NCI-H1105 treated with DMSO at 0.1 percent for 48 hours (cell line): ENCODE results near the gene IGHMBP2.

Source experiments
- DNase-seq: peaks from one replicate; lab custom pipeline; 2025; lab: John Stamatoyannopoulos, UW

IGHMBP2 gene

DNA sequence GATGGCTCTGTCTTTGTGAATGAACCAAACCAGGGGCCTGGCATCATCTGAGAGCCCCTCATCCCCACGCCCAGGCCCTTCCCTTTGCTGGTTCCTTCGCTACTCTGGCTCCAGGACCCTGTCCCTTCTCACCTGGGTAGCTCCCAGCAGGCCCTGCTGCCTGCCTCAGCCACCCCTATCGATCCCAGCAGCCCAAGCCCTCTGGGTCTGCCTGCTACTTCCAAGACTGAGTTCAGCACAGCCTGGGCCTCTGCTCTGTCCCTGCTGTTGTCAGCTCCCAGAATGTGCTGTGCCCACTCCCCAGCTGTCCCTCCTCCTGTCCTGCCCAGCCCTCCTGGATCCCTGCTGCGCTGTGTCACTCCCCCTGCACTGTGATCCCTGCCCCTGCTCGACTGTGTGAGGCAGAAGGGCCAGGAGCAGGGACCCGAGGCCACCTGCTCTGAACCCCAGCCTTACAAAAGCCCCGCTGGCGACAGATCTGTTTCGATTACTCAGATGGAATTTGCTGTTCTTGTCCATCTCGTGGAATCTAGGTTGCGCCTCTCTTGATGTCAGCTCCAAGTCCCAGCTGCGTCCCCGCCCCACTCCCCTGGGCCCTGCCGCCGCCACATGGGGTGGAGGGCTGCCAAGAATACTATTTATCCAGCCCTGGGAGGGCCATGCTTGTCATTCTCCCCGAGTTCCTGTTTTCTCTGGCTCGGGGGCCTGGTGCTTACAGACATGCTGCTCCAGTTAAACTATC is 13.0 kb upstream of the IGHMBP2 start:
- DNase-seq: no peak

DNA sequence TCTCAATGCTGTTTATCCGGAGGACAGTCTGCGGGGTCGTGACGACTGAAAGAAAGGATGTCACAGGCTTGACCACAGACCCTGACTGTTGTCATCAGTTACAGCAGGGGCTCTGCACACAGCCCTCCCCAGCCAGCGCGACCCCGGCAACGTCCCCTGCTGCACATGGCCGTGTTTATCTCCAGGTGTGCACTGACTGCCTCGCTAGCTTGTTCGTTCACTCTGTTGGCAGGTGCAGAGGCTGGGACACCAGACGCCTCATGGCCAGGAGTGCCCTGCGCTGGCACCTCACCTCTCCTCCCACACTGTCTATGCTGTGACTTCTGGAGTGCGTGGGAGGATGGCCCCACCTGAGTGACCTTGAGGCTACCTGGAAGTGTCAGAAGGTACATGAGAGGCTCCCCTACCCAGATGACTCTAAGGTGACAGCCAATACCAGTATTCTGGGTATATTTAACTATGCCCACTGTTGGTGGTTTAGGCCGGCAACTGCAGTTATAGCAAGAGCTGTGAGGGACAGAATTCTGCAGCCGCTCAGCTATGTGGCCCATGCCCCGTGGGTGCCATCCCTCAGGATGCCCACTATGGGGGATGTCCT is 12.2 kb upstream of the IGHMBP2 start:
- DNase-seq: no peak

DNA sequence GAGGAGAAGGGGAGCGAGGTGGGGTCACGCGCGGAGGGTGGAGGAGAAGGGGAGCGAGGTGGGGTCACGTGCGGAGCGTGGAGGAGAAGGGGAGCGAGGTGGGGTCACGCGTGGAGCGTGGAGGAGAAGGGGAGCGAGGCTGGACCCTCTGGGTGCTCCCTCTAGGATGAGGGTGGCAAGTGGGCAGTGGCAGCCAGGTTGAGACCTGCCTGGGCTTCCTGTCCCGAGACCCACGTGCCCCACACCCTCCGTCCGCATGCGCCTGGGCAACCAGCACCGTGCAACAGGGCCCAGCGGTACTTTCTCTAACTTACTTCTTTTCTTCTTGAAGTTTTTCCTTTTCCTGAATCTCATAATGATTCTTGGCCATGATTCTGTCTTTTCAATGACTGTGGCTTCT is 11.1 kb upstream of the IGHMBP2 start:
- no peak for DNase-seq

DNA sequence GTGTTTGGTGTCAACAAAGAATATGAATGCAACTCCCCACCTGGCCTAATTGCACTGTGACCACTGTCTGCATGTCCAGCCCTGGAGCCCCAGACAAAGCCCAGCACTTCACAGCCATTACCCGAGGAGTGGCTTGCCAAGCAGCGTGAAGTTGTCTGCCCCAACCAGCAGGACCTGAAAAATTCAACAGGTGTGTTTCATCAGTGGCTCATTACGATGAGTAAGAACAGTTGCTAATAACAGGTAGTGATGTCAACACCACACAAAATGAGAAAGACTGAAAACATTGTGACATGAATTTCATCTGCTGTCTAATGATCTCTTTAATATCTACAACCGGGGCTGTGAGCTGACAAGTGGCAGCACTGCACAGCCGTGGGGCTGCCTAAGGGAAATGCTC is 10.4 kb upstream of the IGHMBP2 start:
- no peak for DNase-seq

DNA sequence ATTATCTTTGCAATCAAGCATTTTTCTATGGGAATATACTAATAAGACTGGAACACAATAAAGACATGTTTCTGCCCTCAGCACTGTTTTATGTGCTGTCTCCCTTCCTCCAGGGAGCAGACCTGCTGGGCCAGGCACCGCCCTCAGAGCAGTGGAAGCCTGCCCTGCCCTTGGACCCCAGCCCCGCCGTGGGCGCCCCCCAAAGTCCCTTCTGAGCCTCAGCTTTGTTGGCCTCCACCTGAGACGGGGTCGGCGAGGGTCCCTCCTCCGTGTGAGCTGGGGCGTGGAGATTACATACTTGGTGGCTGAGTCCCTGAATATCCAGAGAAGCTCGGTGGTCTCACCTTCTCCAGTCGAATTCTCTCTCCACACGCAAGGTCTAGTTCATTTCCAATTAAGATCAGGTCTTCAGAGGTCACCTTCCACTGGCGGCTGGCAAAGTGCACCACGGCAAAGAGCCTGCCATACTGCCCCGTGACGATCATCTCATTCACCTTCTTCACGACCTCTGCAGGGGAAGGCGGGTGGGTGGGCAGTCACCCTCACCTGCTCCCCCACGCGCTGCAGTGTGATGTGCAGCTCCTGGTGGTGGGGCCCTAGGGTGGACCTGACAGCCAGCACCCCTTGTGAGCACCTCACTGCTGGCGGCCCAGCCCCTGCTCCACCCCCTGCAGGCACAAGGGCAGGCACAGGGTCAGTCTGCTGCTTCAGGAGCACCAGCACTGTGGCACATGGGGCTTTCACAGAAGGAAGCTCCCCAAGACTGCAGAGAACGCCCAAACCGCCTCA is 7.3 kb upstream of the IGHMBP2 start:
- DNase-seq: no peak

DNA sequence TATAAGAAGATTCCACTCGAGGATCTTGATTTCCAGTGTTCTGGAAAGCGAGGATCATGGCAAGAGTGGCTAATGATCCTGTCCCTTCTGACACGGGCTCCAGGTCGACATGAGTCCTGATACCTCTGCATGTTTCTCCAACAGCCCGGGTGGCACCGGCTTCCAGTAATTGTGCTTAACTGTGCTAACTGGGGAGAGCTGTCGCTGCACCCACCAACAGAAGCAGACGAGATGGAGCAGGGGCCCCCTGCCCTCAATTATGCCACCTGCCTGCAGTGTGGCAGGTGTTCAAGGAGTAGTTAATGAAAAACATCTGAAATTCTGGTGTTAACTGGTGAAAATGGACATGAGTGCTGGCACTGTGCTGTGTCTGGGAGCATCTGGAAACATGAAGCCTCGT is 6.2 kb upstream of the IGHMBP2 start:
- DNase-seq: no peak

DNA sequence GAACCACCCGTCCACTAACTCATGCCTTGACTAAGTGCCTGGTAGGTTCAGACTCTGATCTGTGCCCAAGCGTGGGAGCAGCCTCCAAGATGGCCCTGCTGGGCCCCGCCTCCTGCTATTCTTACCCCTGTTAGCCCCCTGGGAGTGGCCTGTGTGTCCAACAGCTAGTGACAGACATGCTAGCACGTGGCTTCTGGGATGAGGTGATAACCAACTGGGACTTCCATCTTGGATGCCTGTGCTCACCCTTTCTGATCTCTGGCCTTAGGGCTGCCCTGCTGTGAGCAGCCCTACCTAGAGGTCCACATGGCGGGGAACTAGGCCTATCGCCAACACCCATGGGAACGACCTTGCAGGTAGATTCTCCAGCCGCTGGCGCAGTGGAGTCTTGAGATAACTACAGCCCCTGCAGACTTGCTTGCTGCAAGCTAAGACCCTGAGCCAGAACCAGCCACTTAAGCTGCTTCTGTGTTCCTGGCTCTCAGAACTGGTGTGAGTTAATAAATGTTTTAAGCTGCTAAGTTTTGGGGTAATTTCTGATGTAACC is 2.8 kb upstream of the IGHMBP2 start:
- DNase-seq: no peak

DNA sequence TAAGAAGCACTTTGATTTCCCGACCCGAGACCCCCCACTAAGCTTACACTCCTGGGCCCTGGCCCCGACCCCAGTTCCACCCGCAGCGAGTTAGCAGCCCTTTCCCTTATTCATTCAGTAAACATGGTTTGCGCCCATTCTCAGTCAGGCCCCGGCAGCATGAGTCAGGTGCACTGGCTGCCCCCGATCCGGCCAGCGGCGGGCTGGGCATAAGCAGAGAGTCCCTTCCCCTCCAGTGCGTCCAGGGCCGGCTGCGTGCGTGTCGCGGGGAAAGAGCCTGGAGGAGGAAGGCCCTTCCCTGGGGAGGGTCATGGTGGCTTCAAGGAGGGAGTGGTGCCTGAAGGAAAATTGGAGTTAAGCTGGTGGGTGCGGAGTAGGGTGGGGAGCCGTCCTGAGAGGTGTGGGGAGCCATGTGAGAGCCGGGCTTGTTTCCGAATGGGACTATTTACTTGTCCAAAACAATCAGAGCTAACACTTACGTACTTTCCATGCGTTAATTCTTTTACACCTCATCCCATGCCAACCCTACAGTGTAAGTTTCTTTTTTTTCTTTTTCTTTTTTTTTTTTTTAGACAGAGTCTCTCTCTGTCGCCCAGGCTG is 657 bp downstream of the IGHMBP2 start:
- no peak for DNase-seq

DNA sequence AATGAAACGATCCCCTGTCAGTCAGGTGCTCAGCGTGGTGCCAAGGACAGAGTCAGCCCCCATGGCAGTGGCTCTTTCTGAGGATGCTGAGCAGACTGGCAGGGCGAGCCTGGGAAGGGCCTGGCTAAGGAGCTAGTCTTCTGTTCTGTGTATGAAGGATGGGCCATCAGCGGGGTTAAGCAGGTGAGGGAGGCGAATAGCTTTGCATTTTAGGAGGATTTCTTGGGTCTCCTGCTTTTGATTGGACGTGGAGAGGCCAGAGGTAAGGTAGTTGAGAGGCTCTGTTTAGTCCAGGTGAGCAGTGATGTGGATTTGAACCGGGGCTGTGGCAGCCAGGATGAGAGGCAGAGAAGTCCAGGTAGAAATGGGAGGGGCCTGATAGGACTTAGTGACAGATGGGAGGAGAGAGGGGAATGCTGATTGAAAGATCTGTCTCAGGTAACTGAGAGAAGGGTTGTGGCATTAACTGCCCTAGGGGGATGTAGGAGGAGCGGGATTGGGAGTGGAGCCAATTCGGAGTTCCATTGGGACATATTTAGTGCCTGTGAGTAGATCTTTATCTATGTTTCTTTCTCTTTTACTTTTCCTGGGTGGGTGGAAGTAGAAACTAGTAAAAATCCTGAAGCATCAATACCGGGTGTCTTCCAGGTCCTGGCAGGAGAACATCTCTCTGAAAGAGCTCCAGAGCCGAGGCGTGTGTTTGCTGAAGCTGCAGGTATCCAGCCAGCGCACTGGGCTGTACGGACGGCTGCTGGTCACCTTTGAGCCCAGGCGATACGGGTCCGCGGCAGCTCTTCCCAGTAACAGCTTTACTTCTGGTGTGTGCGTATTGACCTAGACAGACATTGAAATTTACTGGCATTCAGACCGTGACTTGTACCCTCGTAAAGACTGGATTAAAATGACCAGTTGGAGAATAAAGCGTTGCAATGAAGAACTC is 2.0 kb downstream of the IGHMBP2 start:
- no peak for DNase-seq

DNA sequence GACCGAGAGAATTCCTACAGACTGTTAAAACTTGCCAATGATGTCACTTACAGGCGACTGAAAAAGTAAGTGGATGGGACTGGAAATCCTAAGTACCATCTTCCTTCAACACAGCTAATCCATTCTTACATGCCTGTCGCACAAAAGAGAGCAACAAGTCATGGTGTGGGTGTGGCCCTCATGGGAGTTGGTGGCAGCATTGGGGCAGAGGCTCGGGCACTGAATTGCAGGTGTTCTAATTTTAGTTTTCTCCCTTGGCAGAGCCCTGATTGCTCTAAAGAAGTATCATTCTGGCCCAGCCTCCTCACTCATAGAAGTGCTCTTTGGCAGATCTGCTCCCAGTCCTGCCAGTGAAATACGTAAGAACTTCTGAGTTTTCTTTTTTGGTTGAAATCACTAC is 4.6 kb downstream of the IGHMBP2 start:
- no peak for DNase-seq

DNA sequence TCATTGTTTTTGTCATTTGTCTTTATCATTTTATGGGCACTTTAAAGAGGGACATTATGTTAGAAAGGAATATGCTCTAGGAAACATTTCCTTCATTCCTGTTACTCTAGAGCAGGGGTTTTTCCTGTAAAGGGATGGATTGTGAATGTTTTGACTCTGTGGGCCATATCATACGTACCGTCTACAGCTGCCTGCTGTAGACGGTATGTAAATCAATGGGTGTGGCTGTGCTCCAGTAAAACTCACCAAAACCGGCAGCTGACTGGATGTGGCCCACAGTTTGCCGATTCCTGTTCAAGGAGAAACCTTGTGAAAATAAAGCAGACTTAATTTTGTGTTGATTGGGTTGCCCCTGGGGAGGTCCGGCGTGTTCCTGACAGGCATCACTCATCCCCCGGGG is 7.3 kb downstream of the IGHMBP2 start:
- no peak for DNase-seq

DNA sequence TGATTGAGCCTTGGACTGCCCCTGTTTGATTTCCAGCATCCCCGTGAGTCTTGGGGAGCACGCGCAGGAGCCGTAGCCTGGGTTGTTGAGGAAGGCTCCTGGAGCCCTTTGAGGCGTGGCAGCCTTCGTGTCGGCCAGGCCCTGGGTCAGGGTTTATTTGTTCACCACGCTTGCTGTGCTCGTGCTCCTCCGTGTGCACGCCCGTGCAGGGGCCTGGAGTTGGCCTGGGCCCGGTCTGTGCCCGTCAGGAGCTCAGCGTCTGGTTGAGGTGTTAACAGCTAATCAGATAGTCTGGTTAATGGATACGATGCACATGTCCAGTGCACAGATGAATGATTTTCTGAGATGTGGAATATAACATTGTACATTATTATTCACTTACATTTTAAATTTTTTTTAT is 8.0 kb downstream of the IGHMBP2 start:
- DNase-seq: no peak

DNA sequence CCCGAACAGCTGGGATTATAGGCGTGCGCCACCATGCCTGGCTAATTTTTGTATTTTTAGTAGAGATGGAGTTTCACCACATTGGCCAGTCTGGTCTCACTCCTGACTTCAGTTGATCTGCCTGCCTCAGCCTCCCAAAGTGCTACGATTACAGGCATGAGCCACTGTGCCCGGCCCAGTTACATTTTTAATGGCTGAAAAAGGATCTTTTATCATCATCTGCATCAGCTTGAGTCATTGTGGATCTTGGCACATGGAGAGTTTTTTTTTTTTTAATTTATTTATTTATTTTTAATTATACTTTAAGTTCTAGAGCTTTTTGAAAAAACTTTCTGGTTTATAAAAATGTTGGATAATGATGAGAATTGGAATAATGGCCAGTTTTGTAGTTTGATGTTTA is 8.6 kb downstream of the IGHMBP2 start:
- no peak for DNase-seq

DNA sequence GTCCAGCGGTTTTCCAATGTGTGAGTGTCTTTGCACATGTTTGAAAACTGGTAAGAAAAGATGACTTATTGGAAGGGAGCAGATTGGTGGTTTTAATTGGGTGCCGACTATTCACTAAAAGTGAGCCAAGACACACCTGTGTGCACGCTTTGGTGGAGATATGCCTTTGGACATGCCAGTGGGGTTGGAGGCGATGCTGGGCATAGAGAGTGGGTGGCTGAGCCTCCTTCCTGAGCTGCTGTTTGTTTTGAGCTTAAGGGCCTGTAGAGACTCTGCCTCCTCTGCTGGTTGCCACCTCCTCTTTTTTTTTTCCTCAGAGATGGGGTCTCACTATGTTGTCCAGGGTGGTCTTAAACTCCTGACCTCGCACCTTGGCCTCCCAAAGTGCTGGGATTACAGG is 9.5 kb downstream of the IGHMBP2 start:
- DNase-seq: no peak

DNA sequence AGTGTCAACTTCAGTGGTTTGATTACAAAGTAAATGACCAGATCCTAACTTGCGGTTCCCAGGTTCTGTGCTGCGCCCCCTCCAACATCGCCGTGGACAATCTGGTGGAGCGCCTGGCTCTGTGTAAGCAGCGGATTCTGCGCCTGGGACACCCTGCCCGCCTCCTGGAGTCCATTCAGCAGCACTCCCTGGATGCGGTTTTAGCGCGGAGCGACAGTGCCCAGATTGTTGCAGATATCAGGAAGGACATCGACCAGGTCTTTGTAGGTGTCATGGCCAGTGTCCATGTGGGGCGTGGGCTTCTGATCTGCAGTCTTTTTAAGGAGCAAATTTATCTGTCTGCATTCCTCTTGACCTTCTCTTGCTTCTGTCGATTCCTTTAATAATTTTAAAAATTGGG is 11.1 kb downstream of the IGHMBP2 start:
- no peak for DNase-seq

DNA sequence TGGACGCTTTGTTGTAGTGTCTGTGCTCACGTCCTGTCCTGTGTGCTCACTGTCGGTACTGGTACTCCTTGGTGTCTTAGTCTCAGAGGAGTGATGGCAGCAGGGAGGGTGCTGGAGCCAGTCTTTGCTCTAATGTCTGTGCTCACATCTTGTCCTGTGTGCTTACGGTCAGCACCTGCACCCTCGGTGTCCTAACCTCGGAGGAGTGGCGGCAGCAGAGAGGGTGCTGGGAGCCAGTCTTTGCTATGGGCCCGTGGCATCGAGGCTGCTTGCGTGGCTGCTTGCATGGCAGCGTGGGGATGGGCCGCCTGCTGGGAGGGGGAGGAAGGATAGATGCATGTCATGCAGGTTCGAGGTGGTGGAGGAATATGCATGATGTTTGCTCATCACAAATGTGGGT is 12.7 kb downstream of the IGHMBP2 start:
- no peak for DNase-seq

DNA sequence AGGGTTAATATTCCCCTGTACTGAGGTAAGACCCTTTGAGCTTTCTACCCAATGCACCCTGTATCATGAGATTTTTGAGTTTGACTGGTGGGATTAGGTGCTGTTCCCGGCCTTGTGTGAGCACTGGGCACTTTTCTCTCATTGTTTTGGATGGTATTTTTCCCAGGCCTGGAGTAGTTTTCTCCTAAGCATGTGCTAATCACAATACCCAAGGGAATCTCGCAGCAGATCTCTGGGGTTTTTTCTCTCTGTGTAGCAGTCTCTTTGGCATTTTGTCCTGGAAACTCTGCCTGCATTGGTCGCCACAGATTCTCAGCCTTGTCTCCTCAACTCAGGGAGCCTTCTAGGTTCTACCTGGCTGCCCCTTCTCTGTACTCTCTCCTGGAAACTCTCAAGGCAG is 19.9 kb downstream of the IGHMBP2 start:
- DNase-seq: no peak

DNA sequence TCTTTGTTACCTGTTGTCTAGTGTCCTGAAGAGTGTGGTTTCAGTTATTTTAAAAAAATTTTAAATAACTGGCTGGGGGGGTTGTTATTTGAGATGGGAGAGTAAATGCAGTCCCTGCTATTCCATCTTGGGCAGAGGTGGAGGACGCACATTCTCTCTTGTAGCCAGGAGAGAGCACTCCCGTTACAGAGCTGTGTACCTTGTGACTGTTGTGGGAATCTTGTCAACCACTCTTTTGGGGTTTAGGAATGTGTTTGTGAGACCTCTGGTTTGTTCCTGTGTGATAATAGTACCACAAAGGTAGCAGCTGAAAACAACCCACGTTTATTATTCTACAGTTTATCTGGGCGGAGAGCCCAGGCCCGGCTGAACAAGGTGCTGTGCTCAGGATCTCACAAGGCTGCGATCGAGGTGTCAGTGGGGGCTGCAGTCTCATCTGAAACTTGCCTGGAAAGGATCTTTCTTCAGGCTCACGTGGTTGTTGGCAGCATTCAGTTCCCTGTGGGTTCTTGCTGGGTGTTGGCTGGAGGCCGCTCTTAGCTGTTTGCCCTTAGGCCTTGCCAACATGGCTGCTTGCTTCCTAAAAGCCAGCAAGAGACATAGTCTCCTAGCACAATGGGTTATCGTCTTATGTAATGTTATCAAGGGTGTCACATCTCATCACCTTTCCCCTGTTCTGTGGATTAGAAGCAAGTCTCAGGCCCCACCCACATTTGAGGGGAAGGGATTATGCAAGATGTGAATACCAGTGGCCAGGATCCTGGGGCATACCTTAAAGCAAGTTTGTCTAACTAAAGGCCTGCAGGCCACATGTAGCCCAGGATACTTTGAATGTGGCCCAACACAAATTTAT is 20.6 kb downstream of the IGHMBP2 start:
- DNase-seq: no peak

DNA sequence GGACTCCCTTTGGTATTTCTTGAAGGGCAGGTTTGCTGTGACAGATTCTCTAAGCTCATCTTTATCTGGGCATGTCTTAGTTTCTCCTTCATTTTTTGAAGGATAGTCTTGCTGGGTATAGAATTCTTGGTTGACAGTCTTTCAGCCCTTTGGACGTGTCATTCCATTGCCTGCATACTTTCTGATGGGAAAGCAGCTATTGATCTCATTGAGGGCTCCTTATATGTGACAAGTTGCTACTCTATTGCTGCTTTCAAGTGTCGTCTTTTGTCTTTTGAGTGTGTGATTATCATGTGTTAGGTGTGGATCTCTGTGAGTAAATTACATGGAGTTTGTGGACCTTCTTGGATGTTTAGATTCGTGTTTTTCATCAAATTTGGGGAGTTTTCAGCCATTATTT is 21.9 kb downstream of the IGHMBP2 start:
- no peak for DNase-seq

DNA sequence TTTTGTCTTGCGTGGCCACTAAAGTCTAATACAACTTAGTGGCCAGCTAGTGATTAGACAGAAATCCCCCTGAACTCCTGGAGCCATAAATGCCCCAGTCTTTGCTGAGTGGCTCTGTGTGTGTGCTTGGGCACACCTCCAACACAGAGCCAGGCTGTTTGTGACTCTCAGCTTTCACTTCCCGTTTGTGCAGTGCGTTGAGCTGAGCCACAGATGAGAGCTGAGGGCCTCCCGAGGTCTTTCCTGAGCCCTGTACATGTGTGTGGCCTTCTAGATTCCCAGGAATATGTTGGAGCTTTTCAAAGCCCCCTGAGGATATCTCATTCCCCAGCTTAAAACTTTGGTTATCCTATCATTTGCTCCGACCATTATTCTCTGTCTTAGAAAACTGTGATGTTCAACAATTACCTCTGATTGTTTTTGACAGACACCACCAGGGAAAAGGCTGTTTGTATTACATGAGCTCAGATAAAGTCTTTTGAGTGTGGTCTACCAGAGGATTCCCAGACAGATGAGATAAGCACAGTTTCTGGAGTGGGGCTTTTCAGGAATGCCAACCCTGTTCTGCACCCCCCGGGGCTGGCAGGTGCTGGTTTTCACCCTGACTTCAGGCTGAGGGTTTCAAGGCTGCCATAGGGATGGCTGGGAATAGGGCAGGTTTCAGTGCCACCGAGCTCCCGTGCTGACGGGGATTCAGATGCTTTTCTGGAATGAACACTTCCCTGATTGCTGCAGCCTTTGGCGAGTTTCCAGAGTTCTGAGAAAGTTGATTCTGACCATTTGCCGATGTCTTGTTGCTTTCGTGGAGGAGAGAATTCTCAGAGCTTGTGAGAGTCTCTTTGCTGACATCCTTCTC is 23.8 kb downstream of the IGHMBP2 start:
- no peak for DNase-seq
